OCI-LY7 (cell line): Measurements from ENCODE around the gene PIPOX. TPM values are rescaled to one million over a fixed set of nuclear protein-coding genes. Genes with fewer than 3 reads are reported as not detected.

ENCODE experiments used
- BruUV-seq: library from RNA; stranded (reverse); fragments of 400-500 nt; replicated peaks from 2 replicates; lab custom pipeline; 2021; lab: Mats Ljungman, UMichigan
- CTCF ChIA-PET: fragments of 300-600 bp; sonication (Branson Sonifier 250); formaldehyde crosslinking; loops from one replicate; lab custom pipeline; 2022; ENCODE audit warnings: antibody characterized with exemption; ENCODE audit not compliant: unreplicated experiment; lab: Charles Lee
- POLR2A ChIA-PET: fragments of 300-600 bp; sonication (Branson Sonifier 250); formaldehyde crosslinking; loops from one replicate; lab custom pipeline; 2022; ENCODE audit warnings: antibody characterized with exemption; lab: Charles Lee
- DNase-seq: peaks from one replicate; pipeline ENCODE4 v3.0.0-alpha.2; 2015; ENCODE audit warnings: low spot score
- H2AFZ ChIP-seq: fragments of 200-600 bp; sonication (generic), shearing (Covaris generic); 2 replicates; pipeline ENCODE4 v1.6.1; 2014; ENCODE audit warnings: mild to moderate bottlenecking, antibody characterized with exemption, low read length, moderate library complexity
- H3K27ac ChIP-seq: fragments of 200-600 bp; sonication (generic); 2 replicates; pipeline ENCODE4 v1.5.1; 2014; ENCODE audit warnings: mixed run types, low read depth, mild to moderate bottlenecking, moderate library complexity, low read length, inconsistent platforms; ENCODE audit not compliant: poor library complexity, severe bottlenecking
- H3K36me3 ChIP-seq: fragments of 200-600 bp; sonication (generic); 2 replicates; pipeline ENCODE4 v1.6.1; 2014; ENCODE audit warnings: mild to moderate bottlenecking, antibody characterized with exemption, low read length, moderate library complexity, mixed read lengths; ENCODE audit not compliant: insufficient read depth
- H3K4me1 ChIP-seq: fragments of 200-600 bp; sonication (generic); 2 replicates; pipeline ENCODE4 v1.5.1; 2014; ENCODE audit warnings: mild to moderate bottlenecking, low read length; ENCODE audit not compliant: insufficient read depth, poor library complexity, severe bottlenecking
- H3K4me2 ChIP-seq: fragments of 200-600 bp; sonication (generic); 2 replicates; pipeline ENCODE4 v1.6.1; 2014; ENCODE audit warnings: mild to moderate bottlenecking, low read length
- H3K4me3 ChIP-seq: fragments of 200-600 bp; sonication (generic); 2 replicates; pipeline ENCODE4 v1.5.1; 2014; ENCODE audit warnings: mild to moderate bottlenecking, low read depth, low read length; ENCODE audit not compliant: poor library complexity, severe bottlenecking
- H3K79me2 ChIP-seq: fragments of 200-600 bp; sonication (generic); 2 replicates; pipeline ENCODE4 v1.6.1; 2016; ENCODE audit warnings: low read depth, mild to moderate bottlenecking, low read length, moderate library complexity, mixed read lengths; ENCODE audit not compliant: insufficient read depth
- H3K9me2 ChIP-seq: fragments of 200-600 bp; sonication (generic); 2 replicates; pipeline ENCODE4 v1.6.1; 2016; ENCODE audit warnings: mild to moderate bottlenecking, low read length, mixed read lengths; ENCODE audit not compliant: insufficient read depth
- H3K9me3 ChIP-seq: fragments of 200-600 bp; sonication (generic); 2 replicates; pipeline ENCODE4 v1.6.1; 2014; ENCODE audit warnings: mild to moderate bottlenecking, mixed run types, low read length, mixed read lengths
- H4K20me1 ChIP-seq: fragments of 200-600 bp; sonication (generic); 2 replicates; pipeline ENCODE4 v1.6.1; 2014; ENCODE audit warnings: mild to moderate bottlenecking, antibody characterized with exemption, low read length, moderate library complexity, mixed read lengths; ENCODE audit not compliant: insufficient read depth
- CTCF ChIP-seq: fragments of 200-600 bp; sonication (generic); conservative IDR thresholded peaks from 2 replicates; pipeline ENCODE4 v1.5.1; 2014; ENCODE audit warnings: mild to moderate bottlenecking, antibody characterized with exemption, low read length, moderate library complexity, mixed read lengths
- EZH2phosphoT487 ChIP-seq: fragments of 200-600 bp; sonication (generic); IDR thresholded peaks from 2 replicates; pipeline ENCODE4 v1.6.1; 2018; ENCODE audit warnings: low read depth, borderline replicate concordance, mild to moderate bottlenecking, mixed run types, antibody characterized with exemption, low read length, moderate library complexity, mixed read lengths
- intact Hi-C: fragments of 100-400 bp; cut with micrococcal nuclease; formaldehyde crosslinking; loops from one replicate; pipeline ENCODE4 v1.10.0; 2022; ENCODE audit not compliant: unreplicated experiment
- total RNA-seq, 2 experiments: library from RNA; depleted of rRNA in 1 of 2; stranded (reverse); fragments of >200 nt in 1 of 2; shearing (Covaris generic) in 1 of 2; gene quantifications; 2 replicates each; pipeline ENCODE4 v1.2.3, GENCODE V29; 2014 to 2022

Gene PIPOX
- total RNA-seq, 2 experiments from 2014 or later = 3.8 to 4.1 TPM

- Histone ChIP-seq H4K20me1 (no peaks in the 10 kb centered on the region), H3K4me1 (peaks cover 7% of the 10 kb centered on the region), H3K4me2 (no peak overlapping the region), H3K79me2 (no peaks in the 10 kb centered on the region), H3K27ac (no peak overlapping the region), H3K9me2 (no peaks in the 10 kb centered on the region), H3K4me3 (no peak overlapping the region), H3K9me3 (no peaks in the 10 kb centered on the region), H3K36me3 (no peaks in the 10 kb centered on the region), H2AFZ (0 out of 2 replicates have a peak overlapping the region, but pooled peaks have one; percentile 45)
- peak; percentile 18 for DNase-seq
- intact Hi-C loops = no loop called here
- CTCF ChIA-PET = interaction anchor here (0.8 kb wide), 1 partner anchor 21 kb away, joined by 3 read pairs; no protein-coding TSS in a partner anchor
- POLR2A ChIA-PET = interaction anchor here (1.3 to 1.5 kb wide), 3 partner anchors 9 to 41 kb away, joined by 3 to 6 read pairs (median 4); no protein-coding TSS in a partner anchor
- TF ChIP-seq EZH2phosphoT487 = no peak
- BruUV-seq = no TSS peak
Measured at GRCh38 chr17:29018788-29019474, 24.0 kb upstream of the PIPOX start.

GRCh38 chr17:29019475-29020181 lies 23.3 kb upstream of the PIPOX start:
- Histone ChIP-seq H4K20me1 (no peaks in the 10 kb centered on the region), H3K4me2 (no peak overlapping the region), H3K9me3 (no peaks in the 10 kb centered on the region), H3K36me3 (no peaks in the 10 kb centered on the region), H3K4me1 (peaks cover 7% of the 10 kb centered on the region), H2AFZ (peak overlapping the region; percentile 45; the same call in 1 of the 2 replicates), H3K4me3 (no peak overlapping the region), H3K9me2 (no peaks in the 10 kb centered on the region), H3K27ac (no peak overlapping the region), H3K79me2 (no peaks in the 10 kb centered on the region)
- ChIA-PET CTCF (interaction anchor here (0.8 to 1.2 kb wide), 2 partner anchors 21 to 40 kb away, joined by 3 read pairs; no protein-coding TSS in a partner anchor), POLR2A (interaction anchor here (1.3 to 1.5 kb wide), 3 partner anchors 10 to 40 kb away, joined by 3 to 6 read pairs (median 4); no protein-coding TSS in a partner anchor)
- intact Hi-C loops = no loop called here
- TF ChIP-seq EZH2phosphoT487 (no peak), CTCF (no peak)
- no peak for DNase-seq
- BruUV-seq = no TSS peak

GRCh38 chr17:29020576-29020975 lies 22.4 kb upstream of the PIPOX start:
- no peak overlapping the region for H3K4me2 ChIP-seq
- TF ChIP-seq EZH2phosphoT487 (no peak), CTCF (no peak)
- no peak for DNase-seq
- H3K4me1 ChIP-seq = peaks cover 7% of the 10 kb centered on the region
- ChIA-PET CTCF (interaction anchor here (1.2 kb wide), 1 partner anchor 41 kb away, joined by 3 read pairs; no protein-coding TSS in a partner anchor), POLR2A (interaction anchor here (0.5 kb wide), 1 partner anchor 269 kb away, joined by 5 read pairs; no protein-coding TSS in a partner anchor)
- H3K9me2 ChIP-seq = no peaks in the 10 kb centered on the region
- H3K9me3 ChIP-seq = no peaks in the 10 kb centered on the region
- H3K4me3 ChIP-seq = no peak overlapping the region
- intact Hi-C loops = no loop called here
- H3K36me3 ChIP-seq = no peaks in the 10 kb centered on the region
- H2AFZ ChIP-seq = no peak overlapping the region
- BruUV-seq = no TSS peak
- no peaks in the 10 kb centered on the region for H4K20me1 ChIP-seq
- no peak overlapping the region for H3K27ac ChIP-seq
- H3K79me2 ChIP-seq = no peaks in the 10 kb centered on the region
